ENCODE data around the gene HDAC10.

HDAC10 gene

GRCh38 chr22:50270666-50271394 lies 19.8 kb upstream of the HDAC10 start:
- peaks cover 19% of the 10 kb centered on the region for H3K36me3 ChIP-seq (ENCODE audit: insufficient read depth, low read length)
- H3K27me3 ChIP-seq (ENCODE audit: insufficient read depth, low read length), result no peaks in the 10 kb centered on the region
- peak overlapping the region; percentile 58 for H3K4me3 ChIP-seq (ENCODE audit: low read length)
- H3K9me3 ChIP-seq (ENCODE audit: low read length), result peaks cover 6% of the 10 kb centered on the region
- no peak overlapping the region for H2AFZ ChIP-seq (ENCODE audit: low read depth, low read length)
- H3K4me1 ChIP-seq (ENCODE audit: insufficient read depth, low read length), result peaks cover 37% of the 10 kb centered on the region

GRCh38 chr22:50269970-50270665 lies 19.1 kb upstream of the HDAC10 start, which contains the start of gene MAPK11:
MAPK11 (minus strand) TSS chr22:50270380; CDS start chr22:50270292, 88 bp downstream.
- peaks cover 6% of the 10 kb centered on the region for H3K9me3 ChIP-seq (ENCODE audit: low read length)
- H3K4me1 ChIP-seq (ENCODE audit: insufficient read depth, low read length), result peaks cover 35% of the 10 kb centered on the region
- peak within 1 kb of the TSS; percentile 58 for H3K4me3 ChIP-seq (ENCODE audit: low read length)
- H2AFZ ChIP-seq (ENCODE audit: low read depth, low read length), result peak within 1 kb of the TSS; percentile 33
- no peaks in the 10 kb centered on the region for H3K27me3 ChIP-seq (ENCODE audit: insufficient read depth, low read length)
- H3K36me3 ChIP-seq (ENCODE audit: insufficient read depth, low read length), result peaks cover 12% of the 10 kb centered on the region

DNA sequence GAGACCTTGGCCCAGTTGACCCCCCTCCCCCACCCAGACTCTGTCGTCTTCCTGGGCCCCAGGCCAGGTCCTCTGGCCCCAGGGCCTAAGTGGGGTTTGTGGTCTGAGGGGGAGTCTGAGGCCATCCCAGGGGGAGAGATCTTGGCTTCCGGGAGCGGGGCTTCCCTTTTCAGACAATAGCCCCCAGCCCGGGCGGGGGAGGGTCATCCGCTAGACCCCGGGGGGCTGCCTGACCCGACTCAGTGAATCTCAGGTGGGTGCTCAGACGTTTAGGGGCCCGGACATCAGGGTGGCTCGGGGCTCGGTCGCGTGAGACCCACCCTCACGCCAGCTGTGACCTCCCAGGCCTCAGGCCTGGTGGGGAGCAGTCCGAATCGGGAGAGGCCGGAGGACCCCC lies 18.5 kb upstream of the HDAC10 start:
- H3K9me3 ChIP-seq (ENCODE audit: low read length), result peaks cover 6% of the 10 kb centered on the region

DNA sequence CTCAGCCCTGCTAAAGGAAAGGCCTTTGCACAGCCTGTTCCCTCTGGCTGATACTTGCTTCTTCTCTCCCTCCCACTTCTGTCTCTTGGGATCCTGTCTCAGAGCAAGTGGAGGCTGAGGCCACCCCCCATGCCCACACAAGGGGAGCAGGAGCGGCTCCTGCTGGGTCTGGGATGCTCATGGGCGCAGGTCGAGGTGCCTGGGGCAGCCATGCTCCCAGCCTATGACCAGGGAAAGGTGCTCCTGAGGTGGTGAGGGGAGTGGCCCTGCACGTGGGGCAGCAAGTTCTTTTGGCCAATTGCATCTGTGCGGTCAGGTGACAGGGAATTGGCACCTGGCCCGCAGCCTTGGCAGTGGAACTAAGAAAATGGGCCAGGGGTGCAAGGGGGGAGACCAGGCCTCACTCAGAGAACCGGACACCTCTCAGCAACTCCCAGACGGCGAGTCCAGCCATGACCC lies 17.6 kb upstream of the HDAC10 start:
- Histone ChIP-seq H2AFZ (ENCODE audit: low read depth, low read length) (no peak overlapping the region), H3K9me3 (ENCODE audit: low read length) (peaks cover 6% of the 10 kb centered on the region), H3K36me3 (ENCODE audit: insufficient read depth, low read length) (peaks cover 15% of the 10 kb centered on the region), H3K4me3 (ENCODE audit: low read length) (no peak overlapping the region), H3K27me3 (ENCODE audit: insufficient read depth, low read length) (no peaks in the 10 kb centered on the region), H3K4me1 (ENCODE audit: insufficient read depth, low read length) (peaks cover 28% of the 10 kb centered on the region)

More for the DNA sequence above, 18.5 kb upstream of the HDAC10 start:
- peaks cover 11% of the 10 kb centered on the region for H3K36me3 ChIP-seq (ENCODE audit: insufficient read depth, low read length)
- H3K4me1 ChIP-seq (ENCODE audit: insufficient read depth, low read length), result peaks cover 33% of the 10 kb centered on the region
- H2AFZ ChIP-seq (ENCODE audit: low read depth, low read length), result peak overlapping the region; percentile 33
- no peaks in the 10 kb centered on the region for H3K27me3 ChIP-seq (ENCODE audit: insufficient read depth, low read length)
- H3K4me3 ChIP-seq (ENCODE audit: low read length), result peak overlapping the region; percentile 58

- Histone ChIP-seq H3K36me3 (ENCODE audit: insufficient read depth, low read length) (peaks cover 15% of the 10 kb centered on the region), H2AFZ (ENCODE audit: low read depth, low read length) (no peak overlapping the region), H3K9me3 (ENCODE audit: low read length) (peaks cover 6% of the 10 kb centered on the region), H3K27me3 (ENCODE audit: insufficient read depth, low read length) (no peaks in the 10 kb centered on the region), H3K4me3 (ENCODE audit: low read length) (no peak overlapping the region), H3K4me1 (ENCODE audit: insufficient read depth, low read length) (peaks cover 30% of the 10 kb centered on the region)
These were observed 16.7 kb upstream of the HDAC10 start for GRCh38 chr22:50267591-50268390.

GRCh38 chr22:50266994-50267393 lies 15.9 kb upstream of the HDAC10 start:
- Histone ChIP-seq H3K27me3 (ENCODE audit: insufficient read depth, low read length) (no peaks in the 10 kb centered on the region), H3K4me3 (ENCODE audit: low read length) (no peak overlapping the region), H3K36me3 (ENCODE audit: insufficient read depth, low read length) (peaks cover 15% of the 10 kb centered on the region), H3K4me1 (ENCODE audit: insufficient read depth, low read length) (peaks cover 30% of the 10 kb centered on the region), H2AFZ (ENCODE audit: low read depth, low read length) (no peak overlapping the region), H3K9me3 (ENCODE audit: low read length) (peaks cover 6% of the 10 kb centered on the region)

DNA sequence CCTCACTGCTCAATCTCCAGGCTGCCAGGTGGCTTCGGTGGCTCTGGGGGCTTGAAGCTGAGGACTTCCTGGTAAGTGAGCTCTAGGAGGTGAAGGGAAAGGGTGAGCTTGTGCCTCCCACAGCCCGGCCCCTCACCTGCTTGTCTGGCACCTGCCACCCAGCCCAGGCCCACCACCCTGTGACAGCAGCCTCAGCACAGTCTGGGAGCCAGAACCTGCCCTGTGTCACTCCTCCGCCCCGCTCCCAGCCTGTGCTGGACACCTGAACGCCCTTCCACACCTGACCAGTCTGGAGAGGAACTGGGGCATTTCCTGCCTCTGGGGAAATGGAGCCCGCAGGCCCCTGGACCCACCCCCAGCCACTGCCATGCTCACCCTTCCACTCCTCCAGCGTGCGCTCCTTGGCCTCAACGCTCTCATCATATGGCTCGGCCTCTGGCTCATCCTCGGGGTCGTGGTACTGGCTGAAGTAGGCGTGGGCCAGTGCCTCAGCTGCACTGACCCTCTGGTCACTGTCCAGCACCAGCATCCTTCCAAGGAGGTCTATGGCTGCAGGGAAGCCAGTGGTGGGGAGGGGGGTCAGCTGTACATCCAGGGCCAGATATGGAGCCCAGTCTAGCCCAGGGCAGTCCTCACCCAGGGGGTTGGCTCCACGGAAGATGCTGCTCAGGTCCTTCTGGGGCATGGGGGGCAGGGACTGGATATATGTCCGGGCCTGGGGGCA lies 14.0 kb upstream of the HDAC10 start:
- H3K9me3 ChIP-seq (ENCODE audit: low read length), result peaks cover 6% of the 10 kb centered on the region
- H3K4me1 ChIP-seq (ENCODE audit: insufficient read depth, low read length), result peaks cover 26% of the 10 kb centered on the region
- peaks cover 15% of the 10 kb centered on the region for H3K36me3 ChIP-seq (ENCODE audit: insufficient read depth, low read length)
- no peaks in the 10 kb centered on the region for H3K27me3 ChIP-seq (ENCODE audit: insufficient read depth, low read length)
- H2AFZ ChIP-seq (ENCODE audit: low read depth, low read length), result no peak overlapping the region
- H3K4me3 ChIP-seq (ENCODE audit: low read length), result no peak overlapping the region

GRCh38 chr22:50264104-50264745 lies 13.2 kb upstream of the HDAC10 start:
- peaks cover 15% of the 10 kb centered on the region for H3K36me3 ChIP-seq (ENCODE audit: insufficient read depth, low read length)
- peaks cover 6% of the 10 kb centered on the region for H3K9me3 ChIP-seq (ENCODE audit: low read length)
- no peak overlapping the region for H2AFZ ChIP-seq (ENCODE audit: low read depth, low read length)
- H3K4me3 ChIP-seq (ENCODE audit: low read length), result no peak overlapping the region
- peaks cover 21% of the 10 kb centered on the region for H3K4me1 ChIP-seq (ENCODE audit: insufficient read depth, low read length)
- no peaks in the 10 kb centered on the region for H3K27me3 ChIP-seq (ENCODE audit: insufficient read depth, low read length)

DNA sequence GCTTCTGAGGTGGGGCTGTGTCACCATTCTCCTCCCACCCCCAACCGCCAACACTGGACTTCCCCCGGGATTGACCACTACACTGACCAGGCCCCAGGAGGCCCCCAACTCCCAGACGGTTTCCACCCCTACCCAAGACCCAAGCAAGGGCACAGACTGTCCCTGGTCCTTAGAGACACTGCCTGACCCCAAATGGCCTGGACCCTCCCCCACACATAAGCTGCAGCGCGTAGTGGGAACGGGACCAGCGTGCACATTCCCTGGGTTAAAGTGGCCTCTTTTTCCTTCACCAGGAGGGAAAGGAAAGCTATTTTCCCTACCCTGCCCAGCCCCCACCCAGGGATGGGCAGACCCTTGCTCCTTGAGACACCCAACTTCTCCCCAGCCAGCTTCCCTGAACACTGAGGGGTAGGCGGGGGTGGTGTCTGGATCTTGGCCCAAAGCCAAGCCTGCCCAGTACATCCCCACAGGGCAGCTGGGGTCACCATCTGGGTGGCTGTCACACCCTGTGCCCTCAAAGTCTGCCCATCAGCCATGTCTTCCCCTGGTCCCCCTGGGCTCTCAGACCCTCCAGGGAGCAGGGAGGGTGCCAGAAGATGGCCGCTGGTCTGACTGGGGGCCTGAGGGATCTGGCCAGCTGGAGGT lies 12.0 kb upstream of the HDAC10 start:
- H2AFZ ChIP-seq (ENCODE audit: low read depth, low read length), result no peak overlapping the region
- no peak overlapping the region for H3K4me3 ChIP-seq (ENCODE audit: low read length)
- peaks cover 15% of the 10 kb centered on the region for H3K36me3 ChIP-seq (ENCODE audit: insufficient read depth, low read length)
- H3K9me3 ChIP-seq (ENCODE audit: low read length), result peaks cover 3% of the 10 kb centered on the region
- peaks cover 20% of the 10 kb centered on the region for H3K4me1 ChIP-seq (ENCODE audit: insufficient read depth, low read length)
- H3K27me3 ChIP-seq (ENCODE audit: insufficient read depth, low read length), result no peaks in the 10 kb centered on the region

GRCh38 chr22:50262460-50262911 lies 11.4 kb upstream of the HDAC10 start:
- Histone ChIP-seq H3K4me1 (ENCODE audit: insufficient read depth, low read length) (peaks cover 20% of the 10 kb centered on the region), H3K27me3 (ENCODE audit: insufficient read depth, low read length) (no peaks in the 10 kb centered on the region), H3K9me3 (ENCODE audit: low read length) (peaks cover 3% of the 10 kb centered on the region), H2AFZ (ENCODE audit: low read depth, low read length) (no peak overlapping the region), H3K36me3 (ENCODE audit: insufficient read depth, low read length) (peaks cover 19% of the 10 kb centered on the region), H3K4me3 (ENCODE audit: low read length) (peak overlapping the region; percentile 58)

GRCh38 chr22:50261615-50262459 lies 10.8 kb upstream of the HDAC10 start, which contains the start of gene MAPK12:
MAPK12 (minus strand) TSS chr22:50261683; CDS start chr22:50261509, 174 bp downstream.
- Histone ChIP-seq H3K36me3 (ENCODE audit: insufficient read depth, low read length) (peaks cover 24% of the 10 kb centered on the region), H3K4me3 (ENCODE audit: low read length) (peak within 1 kb of the TSS; percentile 58), H3K4me1 (ENCODE audit: insufficient read depth, low read length) (peaks cover 20% of the 10 kb centered on the region), H3K27me3 (ENCODE audit: insufficient read depth, low read length) (no peaks in the 10 kb centered on the region), H2AFZ (ENCODE audit: low read depth, low read length) (peak within 1 kb of the TSS; percentile 5), H3K9me3 (ENCODE audit: low read length) (peaks cover 1% of the 10 kb centered on the region)

Data from neuron (in vitro differentiated cells).